Breast epithelium (tissue), 4 donors: ENCODE results near the gene RASGRF2. TPM values are rescaled to one million over a fixed set of nuclear protein-coding genes. Genes with fewer than 3 reads are reported as not detected.

Experiments
- DNase-seq, 2 donors: peaks; one replicate each; pipeline ENCODE4 v3.0.0-alpha.2; 2019; ENCODE audit warnings: low spot score in 2 of 2
- H3K27ac ChIP-seq, 2 donors: fragments of 200-600 bp; sonication (generic) in 1 of 2; one replicate each; pipeline ENCODE4 v1.5.1; 2016 to 2019; ENCODE audit warnings: mild to moderate bottlenecking in 1 of 2
- H3K27me3 ChIP-seq, 2 donors: fragments of 200-600 bp; sonication (generic) in 1 of 2; one replicate each; pipeline versions ENCODE4 v1.5.1 to v1.6.0; 2017 to 2019; ENCODE audit warnings: control low read depth in 1 of 2, mild to moderate bottlenecking in 1 of 2
- H3K36me3 ChIP-seq: fragments of 200-600 bp; one replicate; pipeline ENCODE4 v1.5.1; 2019
- H3K4me1 ChIP-seq, 2 donors: fragments of 200-600 bp; sonication (generic); one replicate each; pipeline ENCODE4 v1.5.1; 2016 to 2019; ENCODE audit warnings: control low read depth in 1 of 2
- H3K4me3 ChIP-seq, 3 donors: fragments of 200-600 bp; sonication (generic); 1 replicate in 2 of 3; 2 replicates in 1 of 3; pipeline ENCODE4 v1.5.1; 2016 to 2019; ENCODE audit warnings: mild to moderate bottlenecking in 3 of 3, moderate library complexity in 2 of 3
- H3K9me3 ChIP-seq, 2 donors: fragments of 200-600 bp; sonication (generic) in 1 of 2; one replicate each; pipeline ENCODE4 v1.5.1; 2016 to 2019; ENCODE audit warnings: control low read depth in 1 of 2
- CTCF ChIP-seq, 3 donors: fragments of 450-650 bp; IDR thresholded peaks; one replicate each; pipeline ENCODE4 v1.5.1; 2016 to 2017; ENCODE audit warnings: antibody characterized with exemption in 3 of 3, mild to moderate bottlenecking in 3 of 3, moderate library complexity in 3 of 3
- POLR2A ChIP-seq: fragments of 450-650 bp; IDR thresholded peaks from one replicate; pipeline ENCODE4 v1.6.1; 2016; ENCODE audit warnings: antibody characterized with exemption, mild to moderate bottlenecking, moderate library complexity
- POLR2AphosphoS5 ChIP-seq, 3 donors: sonication (generic); formaldehyde crosslinking; IDR thresholded peaks; one replicate each; pipeline ENCODE4 v1.6.1; 2017; ENCODE audit warnings: antibody characterized with exemption in 3 of 3
- intact Hi-C: fragments of 100-400 bp; cut with DNase I; formaldehyde crosslinking; loops from one replicate; pipeline ENCODE4 v1.15.1; 2023; ENCODE audit warnings: low total_unique reads
- total RNA-seq, 3 donors: library from RNA; depleted of rRNA; stranded (reverse); fragments of >200 nt; gene quantifications; one replicate each; pipeline ENCODE4 v1.1.0, GENCODE V29; 2016

Gene RASGRF2
- total RNA-seq, 3 donors from 2014 or later, result 6.1 to 15.7 (median 11.1) TPM

DNA sequence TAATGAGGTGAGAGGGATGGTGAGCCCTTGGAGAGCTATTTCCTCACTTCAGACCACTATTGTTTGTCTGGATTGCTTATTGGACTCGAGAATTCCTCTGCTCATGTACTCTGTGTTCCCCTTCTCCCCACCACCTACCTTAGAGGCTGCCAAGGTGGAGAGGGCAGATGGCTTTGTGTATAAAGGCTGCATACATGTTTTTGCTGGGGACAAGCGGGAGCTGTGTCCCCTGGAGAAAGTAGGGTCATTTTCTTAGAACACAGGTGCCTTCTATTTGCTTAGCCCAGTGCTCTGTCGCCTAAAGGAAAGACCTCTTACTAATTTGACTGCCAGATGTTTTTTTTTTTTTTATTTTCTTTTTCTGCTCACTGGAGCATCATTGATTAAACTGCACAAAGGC lies 29.7 kb downstream of the RASGRF2 start:
- no peak for TF ChIP-seq POLR2A
- TF ChIP-seq CTCF (IDR thresholded peaks at IDR 0.05), result no peak
- no peak for TF ChIP-seq POLR2AphosphoS5 (IDR thresholded peaks at IDR 0.05)
- no peaks in the 10 kb centered on the region for H3K27me3 ChIP-seq
- no peak for DNase-seq
- intact Hi-C loops, result no loop called here
- no peaks in the 10 kb centered on the region for H3K36me3 ChIP-seq
- no peak overlapping the region for H3K27ac ChIP-seq
- no peaks in the 10 kb centered on the region for H3K9me3 ChIP-seq
- no peaks in the 10 kb centered on the region for H3K4me1 ChIP-seq
- no peak overlapping the region for H3K4me3 ChIP-seq

GRCh38 chr5:80990527-80990926 lies 30.4 kb downstream of the RASGRF2 start:
- DNase-seq, result no peak
- Histone ChIP-seq H3K4me3 (no peak overlapping the region), H3K27me3 (no peaks in the 10 kb centered on the region), H3K4me1 (no peaks in the 10 kb centered on the region), H3K9me3 (no peaks in the 10 kb centered on the region), H3K27ac (no peak overlapping the region), H3K36me3 (no peaks in the 10 kb centered on the region)
- intact Hi-C loops, result no loop called here
- no peak for TF ChIP-seq CTCF (IDR thresholded peaks at IDR 0.05)
- no peak for TF ChIP-seq POLR2AphosphoS5 (IDR thresholded peaks at IDR 0.05)
- TF ChIP-seq POLR2A, result no peak

- no peak for TF ChIP-seq POLR2A
- no peak for TF ChIP-seq POLR2AphosphoS5 (IDR thresholded peaks at IDR 0.05)
- no peak for TF ChIP-seq CTCF (IDR thresholded peaks at IDR 0.05)
- Histone ChIP-seq H3K27me3 (no peaks in the 10 kb centered on the region), H3K36me3 (no peaks in the 10 kb centered on the region), H3K27ac (no peak overlapping the region), H3K4me1 (no peaks in the 10 kb centered on the region), H3K9me3 (no peaks in the 10 kb centered on the region), H3K4me3 (no peak overlapping the region)
- DNase-seq, result no peak
- intact Hi-C loops, result no loop called here
Measured at GRCh38 chr5:80990971-80991370, 30.8 kb downstream of the RASGRF2 start.

GRCh38 chr5:80995908-80996307 lies 35.7 kb downstream of the RASGRF2 start:
- Histone ChIP-seq H3K27me3 (no peaks in the 10 kb centered on the region), H3K4me3 (no peak overlapping the region), H3K4me1 (no peaks in the 10 kb centered on the region), H3K36me3 (no peaks in the 10 kb centered on the region), H3K9me3 (no peaks in the 10 kb centered on the region), H3K27ac (no peak overlapping the region)
- intact Hi-C loops, result no loop called here
- DNase-seq, result no peak
- TF ChIP-seq POLR2AphosphoS5 (IDR thresholded peaks at IDR 0.05) (no peak), CTCF (IDR thresholded peaks at IDR 0.05) (no peak), POLR2A (no peak)

DNA sequence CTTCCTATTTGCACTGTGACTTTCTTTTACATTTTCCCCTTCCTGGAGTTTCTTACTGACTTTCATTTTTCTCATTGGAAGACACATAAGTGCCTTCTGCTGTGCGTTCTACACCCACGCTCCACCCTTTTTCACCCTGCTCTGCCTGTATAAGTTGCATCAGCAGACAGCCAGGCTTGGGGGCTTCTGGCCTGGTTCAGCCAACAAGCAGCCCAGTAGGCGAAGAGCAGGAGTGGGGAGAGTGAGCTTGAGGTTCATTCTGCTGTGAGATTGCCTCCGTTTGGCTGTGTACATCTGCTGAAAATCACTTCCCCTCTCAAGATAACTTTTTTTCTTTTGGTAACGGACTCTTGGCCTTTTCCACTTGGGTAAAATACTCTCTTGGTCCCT lies 38.4 kb downstream of the RASGRF2 start:
- no peaks in the 10 kb centered on the region for H3K27me3 ChIP-seq
- TF ChIP-seq POLR2A, result no peak
- no peak for TF ChIP-seq POLR2AphosphoS5 (IDR thresholded peaks at IDR 0.05)
- no peak for TF ChIP-seq CTCF (IDR thresholded peaks at IDR 0.05)

More for the DNA sequence above, 38.4 kb downstream of the RASGRF2 start:
- H3K9me3 ChIP-seq, result no peaks in the 10 kb centered on the region
- H3K4me3 ChIP-seq, result no peak overlapping the region
- DNase-seq, result no peak
- H3K36me3 ChIP-seq, result no peaks in the 10 kb centered on the region
- intact Hi-C loops, result no loop called here
- no peak overlapping the region for H3K27ac ChIP-seq
- H3K4me1 ChIP-seq, result no peaks in the 10 kb centered on the region
